Progenitor cell of endocrine pancreas (in vitro differentiated cells): Measurements from ENCODE around the gene SPTAN1. TPM values are rescaled to one million over a fixed set of nuclear protein-coding genes. Genes with fewer than 3 reads are reported as not detected.

Experiments
- DNase-seq: peaks from one replicate; pipeline ENCODE4 v3.0.0; 2021; ENCODE audit warnings: low spot score; ENCODE audit not compliant: unreplicated experiment
- H3K27ac Mint-ChIP-seq: 2 replicates; pipeline ENCODE4 v1.8.0; 2021; ENCODE audit warnings: mild to moderate bottlenecking, moderate library complexity, mixed read lengths
- H3K27me3 Mint-ChIP-seq: 2 replicates; pipeline ENCODE4 v1.8.0; 2021; ENCODE audit warnings: mixed read lengths
- H3K36me3 Mint-ChIP-seq: 2 replicates; pipeline ENCODE4 v1.8.0; 2022; ENCODE audit warnings: mixed read lengths; ENCODE audit not compliant: insufficient read depth
- H3K4me1 Mint-ChIP-seq: 2 replicates; pipeline ENCODE4 v1.8.0; 2021; ENCODE audit warnings: low read depth, mixed read lengths
- H3K4me3 Mint-ChIP-seq: 2 replicates; pipeline ENCODE4 v1.8.0; 2021; ENCODE audit warnings: low read depth, mild to moderate bottlenecking, moderate library complexity, mixed read lengths
- H3K9me3 Mint-ChIP-seq: 2 replicates; pipeline ENCODE4 v1.8.0; 2021; ENCODE audit warnings: low read depth, mixed read lengths
- total RNA-seq: library from RNA; stranded (reverse); gene quantifications from 2 replicates; pipeline ENCODE4 v1.2.1, GENCODE V29; 2021
- TF ChIP-seq, protein P1 (sequence below): fragments of 200-600 bp; sonication (generic); IDR thresholded peaks from one replicate; pipeline ENCODE4 v1.5.0; 2021; ENCODE audit warnings: antibody characterized with exemption, mild to moderate bottlenecking; ENCODE audit not compliant: unreplicated experiment

SPTAN1 gene
- total RNA-seq, 1 donor from 2014 or later, result 448 TPM

GRCh38 chr9:128554155-128554862, 1.9 kb downstream of the SPTAN1 start:
- Mint-ChIP-seq H3K27me3 (peaks cover 7% of the 10 kb centered on the region), H3K4me3 (no peak overlapping the region), H3K27ac (no peak overlapping the region)

GRCh38 chr9:128555180-128555721, 2.9 kb downstream of the SPTAN1 start:
- H3K4me3 Mint-ChIP-seq, result no peak overlapping the region
- peaks cover under 1% of the 10 kb centered on the region for H3K27me3 Mint-ChIP-seq
- peaks cover 27% of the 10 kb centered on the region for H3K4me1 Mint-ChIP-seq
- DNase-seq, result no peak
- no peak overlapping the region for H3K27ac Mint-ChIP-seq
- TF ChIP-seq, protein P1, sequence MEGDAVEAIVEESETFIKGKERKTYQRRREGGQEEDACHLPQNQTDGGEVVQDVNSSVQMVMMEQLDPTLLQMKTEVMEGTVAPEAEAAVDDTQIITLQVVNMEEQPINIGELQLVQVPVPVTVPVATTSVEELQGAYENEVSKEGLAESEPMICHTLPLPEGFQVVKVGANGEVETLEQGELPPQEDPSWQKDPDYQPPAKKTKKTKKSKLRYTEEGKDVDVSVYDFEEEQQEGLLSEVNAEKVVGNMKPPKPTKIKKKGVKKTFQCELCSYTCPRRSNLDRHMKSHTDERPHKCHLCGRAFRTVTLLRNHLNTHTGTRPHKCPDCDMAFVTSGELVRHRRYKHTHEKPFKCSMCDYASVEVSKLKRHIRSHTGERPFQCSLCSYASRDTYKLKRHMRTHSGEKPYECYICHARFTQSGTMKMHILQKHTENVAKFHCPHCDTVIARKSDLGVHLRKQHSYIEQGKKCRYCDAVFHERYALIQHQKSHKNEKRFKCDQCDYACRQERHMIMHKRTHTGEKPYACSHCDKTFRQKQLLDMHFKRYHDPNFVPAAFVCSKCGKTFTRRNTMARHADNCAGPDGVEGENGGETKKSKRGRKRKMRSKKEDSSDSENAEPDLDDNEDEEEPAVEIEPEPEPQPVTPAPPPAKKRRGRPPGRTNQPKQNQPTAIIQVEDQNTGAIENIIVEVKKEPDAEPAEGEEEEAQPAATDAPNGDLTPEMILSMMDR, result no peak
- H3K9me3 Mint-ChIP-seq, result no peaks in the 10 kb centered on the region
- H3K36me3 Mint-ChIP-seq, result no peaks in the 10 kb centered on the region

More at GRCh38 chr9:128554155-128554862, 1.9 kb downstream of the SPTAN1 start:
- TF ChIP-seq, protein P1, result no peak
- H3K4me1 Mint-ChIP-seq, result peaks cover 27% of the 10 kb centered on the region
- no peak for DNase-seq
- no peaks in the 10 kb centered on the region for H3K9me3 Mint-ChIP-seq
- H3K36me3 Mint-ChIP-seq, result no peaks in the 10 kb centered on the region

DNA sequence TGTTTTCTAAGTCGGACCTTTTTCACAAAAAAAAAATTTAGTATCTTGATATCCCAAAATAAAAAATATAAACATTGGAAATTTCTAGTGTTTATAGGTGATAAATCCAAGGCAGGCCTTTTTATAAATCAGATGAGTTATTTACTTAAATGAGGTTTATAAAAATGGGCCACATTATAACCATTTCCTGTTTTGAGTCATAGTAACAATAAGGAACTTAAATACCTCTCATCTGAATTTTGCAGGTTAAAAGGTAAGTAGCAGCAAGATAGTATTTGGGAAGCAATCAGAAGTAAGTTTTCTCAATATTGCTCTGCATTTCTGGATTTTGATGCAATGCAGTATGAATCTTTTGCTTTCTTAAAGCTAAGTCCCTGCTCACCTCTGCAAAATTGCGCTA, 3.9 kb downstream of the SPTAN1 start:
- Mint-ChIP-seq H3K27me3 (no peaks in the 10 kb centered on the region), H3K27ac (peak overlapping the region; percentile 71), H3K36me3 (no peaks in the 10 kb centered on the region), H3K9me3 (no peaks in the 10 kb centered on the region), H3K4me3 (no peak overlapping the region), H3K4me1 (peaks cover 27% of the 10 kb centered on the region)
- DNase-seq, result no peak
- TF ChIP-seq, protein P1, result no peak

DNA sequence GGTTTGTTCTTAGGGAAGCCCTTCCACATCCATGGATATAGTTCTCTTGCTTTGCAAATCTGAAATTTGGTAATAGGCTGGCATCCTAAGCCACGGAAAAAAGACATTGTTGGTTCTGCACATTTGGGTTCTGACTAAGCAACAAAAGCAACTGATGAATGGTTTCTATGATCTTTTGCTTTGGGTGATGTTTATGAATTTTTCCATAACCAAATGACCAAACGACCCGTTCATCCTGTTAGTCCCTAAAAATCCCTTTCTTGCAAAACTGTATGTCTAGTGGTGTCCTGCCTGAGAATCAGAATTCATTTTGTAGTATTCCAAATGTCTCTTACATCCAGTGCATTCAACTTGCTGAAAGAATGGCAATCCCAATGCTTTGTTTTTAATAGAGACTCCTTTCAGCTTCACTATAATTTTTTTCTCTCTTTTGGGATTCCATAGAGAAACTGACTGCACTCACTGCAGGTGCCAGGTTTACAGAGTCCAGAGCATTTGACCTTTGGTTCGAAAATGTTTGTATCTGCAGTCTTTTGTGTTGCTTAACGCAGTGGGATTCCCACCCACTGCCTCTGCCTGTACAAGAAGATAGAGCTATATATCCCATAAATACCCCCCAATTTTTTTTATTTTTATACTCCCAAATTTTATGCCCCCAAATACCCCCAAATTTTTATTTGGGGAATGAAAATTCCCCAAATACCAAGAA, 4.7 kb downstream of the SPTAN1 start:
- Mint-ChIP-seq H3K9me3 (no peaks in the 10 kb centered on the region), H3K4me3 (no peak overlapping the region), H3K4me1 (peaks cover 23% of the 10 kb centered on the region), H3K36me3 (peaks cover 3% of the 10 kb centered on the region), H3K27ac (peak overlapping the region; percentile 71), H3K27me3 (no peaks in the 10 kb centered on the region)
- TF ChIP-seq, protein P1, result no peak
- DNase-seq, result no peak

DNA sequence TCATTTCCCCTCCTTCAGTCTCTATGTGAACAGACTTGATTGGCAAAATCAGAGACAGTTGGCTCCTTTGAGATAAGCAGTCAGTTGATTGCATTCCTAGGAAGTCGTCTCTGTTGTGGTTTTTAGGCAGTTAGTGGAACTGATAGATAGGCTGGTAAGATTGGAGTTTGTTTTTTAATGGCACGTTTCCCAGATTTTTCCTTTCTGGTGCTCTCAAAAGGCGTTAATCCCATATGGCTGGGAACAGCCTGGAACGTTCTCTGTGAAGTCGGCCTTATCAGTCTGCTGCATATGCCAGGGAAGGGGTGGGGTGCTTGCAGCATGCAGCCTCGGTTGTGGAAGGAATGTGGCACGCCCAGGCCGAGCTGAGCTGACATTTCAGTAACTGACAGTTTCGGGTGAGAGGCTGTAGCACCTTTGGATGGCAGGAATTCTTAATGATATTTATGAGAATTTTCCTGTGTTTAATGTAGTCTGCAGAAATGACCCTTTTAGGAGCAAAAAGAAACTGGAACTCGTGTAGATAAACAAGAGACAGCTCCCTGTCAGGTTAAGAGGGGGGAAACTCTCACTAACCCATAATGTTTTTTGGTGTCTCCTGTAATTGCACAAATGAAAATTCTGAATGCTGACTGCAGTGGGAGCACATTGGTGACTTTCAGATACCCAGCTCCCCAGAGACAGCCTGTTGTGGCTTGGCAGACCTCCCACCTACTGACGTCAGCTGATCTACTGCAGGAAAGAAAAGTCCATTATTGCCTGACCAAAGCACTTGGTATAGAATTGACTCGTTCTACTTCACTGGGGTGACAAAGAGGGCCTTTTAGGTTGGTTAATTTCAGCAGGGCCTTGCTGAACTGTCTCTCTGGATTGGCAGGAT, 6.3 kb downstream of the SPTAN1 start:
- H3K9me3 Mint-ChIP-seq, result no peaks in the 10 kb centered on the region
- H3K27me3 Mint-ChIP-seq, result no peaks in the 10 kb centered on the region
- peaks cover 4% of the 10 kb centered on the region for H3K36me3 Mint-ChIP-seq
- H3K4me1 Mint-ChIP-seq, result peaks cover 23% of the 10 kb centered on the region
- TF ChIP-seq, protein P1, result no peak
- no peak overlapping the region for H3K4me3 Mint-ChIP-seq
- no peak for DNase-seq
- peak overlapping the region; percentile 74 for H3K27ac Mint-ChIP-seq
